ENCODE measurements around the gene EML6.
"Not testable (repeated sequence)": the region's sequence is repeated elsewhere in the genome, so short reads cannot be mapped to it uniquely, and the experiment has no call there.

The EML6 gene

DNA sequence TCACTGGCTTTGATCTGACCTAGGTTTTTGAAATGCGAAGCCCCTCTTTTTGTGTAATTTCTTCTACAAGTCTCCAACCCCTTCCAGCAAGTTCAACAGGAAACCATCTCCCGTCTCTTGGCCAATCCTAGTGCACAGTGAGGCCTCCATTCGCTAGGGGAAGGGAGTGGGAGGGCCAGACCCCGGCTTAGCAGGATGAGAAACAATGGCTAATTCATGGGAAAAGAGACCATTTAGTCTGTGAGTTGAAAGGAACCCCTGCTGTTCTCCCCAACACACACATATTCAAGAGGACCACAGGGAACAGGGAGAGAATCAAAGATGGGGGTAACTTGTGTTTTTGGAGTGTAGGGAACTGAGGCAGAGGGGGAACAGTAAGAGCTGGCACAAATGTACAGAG lies 243.8 kb downstream of the EML6 start:
- DNase-seq (ENCODE audit: low spot score), result no peak

DNA sequence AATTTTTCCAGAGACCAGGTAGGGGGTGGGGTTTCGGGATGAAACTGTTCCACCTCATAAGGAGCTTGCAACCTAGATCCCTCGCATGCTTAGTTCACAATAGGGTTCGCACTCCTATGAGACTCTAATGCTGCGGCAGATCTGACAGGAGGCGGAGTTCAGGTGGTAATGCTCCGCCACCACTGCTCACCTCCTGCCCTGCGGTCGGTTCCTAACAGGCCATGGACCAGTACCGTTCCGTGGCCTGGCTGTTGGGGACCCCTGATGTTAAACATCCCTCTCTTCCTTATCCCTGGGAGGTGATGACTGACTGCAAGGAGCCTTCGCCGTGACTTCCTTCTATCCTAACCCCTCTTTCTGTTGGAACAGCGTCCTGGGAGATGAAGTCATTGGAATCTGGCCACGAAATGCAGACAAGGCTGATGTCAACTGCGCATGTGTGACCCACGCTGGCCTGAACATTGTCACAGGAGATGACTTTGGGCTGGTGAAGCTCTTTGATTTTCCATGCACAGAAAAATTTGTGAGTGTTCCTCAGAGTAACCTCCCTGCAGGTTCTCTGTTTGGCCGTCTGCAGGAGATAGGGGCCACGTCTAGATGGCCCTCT lies 244.4 kb downstream of the EML6 start:
- DNase-seq (ENCODE audit: low spot score), result no peak

DNA sequence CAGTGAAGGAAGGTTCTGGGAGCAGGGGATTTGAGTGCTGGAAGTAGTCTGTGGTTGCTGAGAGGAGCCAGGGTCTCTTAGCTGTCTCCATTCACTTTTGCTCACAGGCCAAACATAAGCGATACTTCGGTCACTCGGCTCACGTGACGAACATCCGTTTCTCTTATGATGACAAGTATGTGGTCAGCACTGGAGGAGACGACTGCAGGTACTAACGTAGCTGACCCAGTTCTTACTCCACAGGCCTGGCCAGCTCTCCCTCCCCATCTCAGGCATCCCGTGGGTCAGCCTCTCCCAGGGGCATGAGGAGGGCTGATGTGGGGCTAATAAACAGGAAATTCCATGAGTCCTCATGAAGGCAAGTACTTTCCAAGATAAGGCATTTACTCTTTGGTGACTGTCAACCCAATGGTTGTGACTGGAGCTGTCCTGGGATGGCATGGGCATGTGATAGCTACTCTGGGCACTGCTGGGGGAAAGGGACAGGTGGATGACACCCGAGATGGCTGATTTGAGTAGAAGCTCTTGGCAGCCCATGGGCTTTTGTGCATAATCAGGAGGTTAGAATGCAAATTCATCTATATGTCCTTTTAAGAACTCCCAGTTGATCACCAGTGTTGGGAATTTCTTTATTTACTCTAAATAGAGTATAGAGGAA lies 245.2 kb downstream of the EML6 start:
- DNase-seq (ENCODE audit: low spot score), result no peak

DNA sequence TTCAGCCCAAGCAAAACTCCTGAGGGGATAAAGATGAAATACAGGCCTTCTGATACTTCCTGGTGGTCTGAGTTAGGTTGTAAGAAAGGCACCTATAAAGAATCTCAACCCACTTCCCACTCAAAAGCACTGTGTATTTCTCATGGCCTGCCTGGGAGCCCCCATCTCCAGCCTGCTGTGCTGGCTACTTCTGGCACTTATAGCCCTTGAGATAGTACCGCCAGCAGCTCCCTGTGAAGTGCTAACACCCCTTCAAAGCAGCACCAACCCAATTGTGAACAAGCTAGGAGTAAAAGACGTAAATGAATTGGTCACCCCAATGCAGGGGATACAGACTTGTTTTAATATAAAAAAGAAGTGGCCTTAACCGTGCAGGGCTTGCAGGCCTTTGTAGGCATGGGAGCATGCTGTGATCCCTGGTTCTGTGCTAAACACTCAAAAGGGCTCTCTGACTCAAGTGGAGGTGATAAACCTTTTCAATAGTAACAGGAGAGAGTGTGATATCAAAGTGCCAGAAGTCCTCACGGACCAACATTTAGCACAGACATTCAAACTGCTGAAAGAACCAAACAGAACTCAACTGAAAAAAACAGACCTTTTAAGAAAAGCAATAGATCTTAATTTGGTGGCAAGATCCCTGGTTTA lies 246.0 kb downstream of the EML6 start:
- DNase-seq (ENCODE audit: low spot score), result no peak

DNA sequence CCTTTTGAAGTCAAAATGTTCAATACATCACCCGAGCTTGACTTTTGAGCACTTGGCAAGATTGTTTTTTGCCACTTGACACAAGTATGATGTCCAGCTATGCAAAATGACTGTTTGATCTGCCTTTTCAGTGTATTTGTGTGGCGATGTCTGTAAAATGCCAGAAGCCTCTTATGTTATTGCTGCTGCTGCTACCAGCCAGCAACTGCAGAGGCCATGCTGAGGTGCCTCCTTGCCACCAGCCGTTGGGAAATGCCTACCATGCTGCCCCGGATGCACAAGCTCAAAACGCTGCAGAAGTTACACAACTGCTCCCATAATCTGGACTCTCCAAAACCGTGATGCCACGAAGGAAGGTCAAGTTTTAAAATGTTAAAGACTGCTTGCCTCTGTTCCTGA lies 246.5 kb downstream of the EML6 start:
- DNase-seq (ENCODE audit: low spot score), result no peak

DNA sequence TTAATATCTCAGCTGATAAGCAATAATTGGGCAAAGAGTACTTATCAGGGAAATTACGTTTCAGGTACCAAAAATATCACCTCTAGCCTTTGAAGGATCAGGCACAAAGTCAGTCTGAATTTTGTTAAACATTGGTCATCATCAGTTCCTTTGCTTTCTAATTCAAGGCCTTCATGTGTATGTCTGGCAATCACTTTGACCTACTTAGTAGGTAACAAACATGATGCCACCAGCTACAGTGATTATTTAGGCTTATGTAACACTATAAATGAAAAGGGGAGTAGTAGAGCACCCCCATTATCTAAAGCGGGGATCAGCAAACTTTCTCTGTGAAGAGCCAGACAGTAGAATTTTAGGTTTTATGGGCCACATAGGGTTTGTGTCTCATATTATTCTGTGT lies 251.7 kb downstream of the EML6 start:
- no peak for DNase-seq (ENCODE audit: low spot score)

DNA sequence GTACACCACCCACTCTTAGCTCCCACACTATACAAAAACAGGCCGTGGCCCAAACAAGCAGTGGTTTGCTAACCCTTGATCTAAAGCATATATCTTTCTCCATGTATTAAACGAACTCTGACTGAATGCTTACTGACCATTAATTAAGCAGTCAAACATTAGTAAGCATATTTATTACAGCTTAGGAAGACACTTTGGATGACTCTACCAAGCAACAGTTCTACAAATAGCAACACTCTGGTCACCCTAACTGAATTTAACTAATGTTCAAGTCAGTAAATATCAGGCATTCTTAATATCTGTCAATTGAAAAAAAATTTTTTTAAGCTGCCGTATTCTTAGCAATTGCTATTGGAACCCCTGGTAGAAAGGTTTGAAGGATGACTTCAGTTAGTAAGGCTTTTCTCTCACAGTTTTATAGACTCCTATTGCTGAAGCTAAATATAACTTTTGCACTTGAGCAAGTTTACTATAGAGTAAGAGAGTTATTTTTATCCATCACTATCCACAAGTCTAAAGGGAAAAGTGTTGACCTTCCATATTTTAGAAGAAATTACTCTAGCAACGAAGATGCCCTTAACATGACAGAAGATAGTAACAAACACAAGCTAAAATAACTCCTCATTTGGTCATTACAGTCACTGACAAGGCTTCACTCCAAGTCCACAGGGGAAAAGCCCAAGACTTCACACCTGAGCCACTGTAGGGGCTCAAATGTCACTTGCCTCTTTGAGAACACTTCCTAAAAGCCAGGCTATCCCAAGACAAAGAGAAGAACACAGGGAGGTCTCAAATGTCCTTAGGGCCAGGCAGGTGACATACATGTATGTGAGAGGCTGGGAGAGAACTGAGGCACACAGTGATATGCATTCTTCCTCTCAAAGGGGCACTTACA lies 252.4 kb downstream of the EML6 start:
- no peak for DNase-seq (ENCODE audit: low spot score)

DNA sequence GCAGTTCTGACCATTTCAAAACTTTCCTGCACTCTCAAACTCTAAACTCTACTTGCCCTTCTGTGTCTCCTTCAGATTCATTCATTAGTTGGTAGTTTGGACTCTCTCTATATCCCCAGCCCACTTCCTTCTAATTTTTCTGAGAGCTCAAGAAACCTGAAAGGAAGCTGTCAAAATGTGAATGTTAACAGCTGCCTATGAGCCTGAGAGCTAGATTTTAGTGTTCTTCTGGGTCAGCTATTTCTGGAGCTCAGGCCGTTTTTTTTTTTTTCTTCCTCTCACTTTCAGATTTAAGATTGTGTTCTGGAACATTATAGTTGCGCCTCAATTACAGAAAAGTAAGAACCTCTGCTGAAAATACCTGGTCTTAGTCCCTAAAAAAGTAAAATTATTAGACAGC lies 253.7 kb downstream of the EML6 start:
- DNase-seq (ENCODE audit: low spot score), result no peak

DNA sequence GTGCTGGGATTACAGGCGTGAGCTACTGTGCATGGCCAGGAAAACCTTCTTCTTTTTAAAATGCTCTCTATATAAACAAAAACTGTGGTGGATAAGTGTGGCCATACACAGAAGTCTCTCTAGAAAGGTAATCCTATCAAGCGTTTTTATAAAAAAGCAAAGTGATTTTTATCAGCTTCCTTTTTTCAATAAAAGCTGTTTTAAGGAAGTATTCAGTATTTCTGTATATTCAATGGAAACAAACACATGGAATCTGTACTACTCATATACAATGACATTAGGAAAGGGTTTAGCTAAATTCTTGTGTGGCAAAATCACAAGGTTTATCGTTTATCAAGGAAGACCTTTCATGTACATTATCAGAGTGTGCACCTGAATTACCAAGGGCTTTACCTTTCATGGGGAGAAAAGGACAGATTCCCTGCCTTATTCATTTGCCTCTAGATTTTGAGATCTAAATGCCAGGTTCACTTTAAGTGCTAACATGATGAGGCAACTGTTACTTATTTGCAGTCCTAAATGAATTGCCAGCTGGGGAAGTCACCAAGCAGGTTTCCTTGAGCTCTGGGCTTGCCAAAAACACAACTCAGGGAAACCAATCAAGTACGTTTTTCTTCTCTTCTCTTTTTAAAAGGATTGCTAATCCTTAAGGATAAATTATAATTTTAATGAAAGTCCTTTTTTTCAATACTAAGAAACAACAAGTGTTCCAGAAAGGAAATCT lies 256.0 kb downstream of the EML6 start:
- DNase-seq (ENCODE audit: low spot score), result no peak

DNA sequence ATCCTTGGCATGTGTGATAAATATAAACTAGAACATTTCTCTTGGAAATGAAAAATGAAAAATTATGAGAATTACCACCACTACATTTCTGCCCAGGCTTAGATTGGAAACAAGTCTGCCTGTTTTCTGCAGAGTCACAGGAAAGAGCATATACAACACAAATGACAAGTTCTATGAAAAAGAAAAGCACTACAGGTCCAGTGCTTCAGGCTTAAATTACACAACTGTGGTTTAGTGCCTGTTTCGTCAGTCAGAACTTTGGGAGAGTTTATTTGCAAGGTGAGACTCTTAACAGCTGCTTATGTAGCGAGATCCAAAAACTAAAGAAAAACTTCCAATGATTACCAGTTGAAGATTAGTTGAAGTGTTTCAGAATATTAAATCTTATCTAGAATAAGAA lies 257.9 kb downstream of the EML6 start:
- DNase-seq (ENCODE audit: low spot score), result no peak

DNA sequence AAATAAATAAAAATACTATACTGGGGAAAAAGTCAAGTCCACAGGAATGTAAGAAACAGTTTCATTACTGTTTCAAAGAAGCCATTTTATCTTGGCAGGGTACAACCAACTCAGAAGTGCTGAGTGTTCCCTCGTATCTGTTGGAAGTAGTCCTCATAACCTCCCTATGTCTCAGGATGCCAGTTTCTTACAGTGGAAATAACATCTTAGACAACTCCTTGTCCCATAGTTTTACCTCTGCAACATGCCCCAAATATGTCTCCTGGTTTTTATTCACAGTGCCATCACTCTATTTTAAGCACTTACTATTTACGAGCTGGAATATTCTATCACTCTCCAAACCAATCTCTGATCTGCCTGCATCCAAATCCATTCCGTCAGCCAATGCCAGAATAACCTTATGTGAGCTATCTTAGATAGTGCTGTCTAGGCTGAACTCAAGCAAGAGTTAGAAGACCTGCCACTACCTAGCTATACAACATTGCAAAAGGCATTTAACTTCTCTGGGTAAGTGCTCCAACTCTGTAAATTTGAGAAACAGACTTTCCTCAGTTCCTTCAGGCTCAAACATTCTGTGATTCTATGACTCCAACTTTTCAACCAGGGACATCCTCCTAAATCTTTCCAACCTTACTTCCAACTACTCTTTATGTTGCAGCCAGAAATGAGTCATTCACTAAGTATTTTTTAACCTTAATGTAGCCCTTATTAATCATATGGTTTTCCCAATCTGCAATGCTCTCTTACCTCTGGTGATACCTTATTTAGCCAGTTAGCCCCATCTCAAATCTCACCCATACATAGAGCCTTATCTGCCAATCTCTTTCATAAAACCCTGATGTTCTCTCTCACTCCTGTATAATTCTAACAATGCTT lies 260.1 kb downstream of the EML6 start:
- DNase-seq (ENCODE audit: low spot score), result no peak

DNA sequence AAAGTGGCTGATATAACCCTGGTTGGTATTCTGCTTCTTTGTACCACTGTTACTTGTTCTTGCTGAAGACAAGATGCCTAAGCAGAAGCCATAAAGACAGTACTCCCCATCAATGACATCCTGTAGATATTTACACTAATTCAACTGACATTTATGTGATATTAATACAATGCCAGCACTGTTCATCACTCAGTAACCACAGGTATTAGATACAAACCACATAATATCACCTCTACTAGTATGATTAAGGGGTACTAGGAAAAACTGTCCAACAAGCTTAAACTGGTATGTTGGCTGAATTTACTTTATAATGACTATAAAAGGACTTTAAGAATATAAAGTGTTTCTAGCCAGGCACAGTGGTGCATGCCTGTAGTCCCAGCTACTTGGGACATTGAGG lies 261.0 kb downstream of the EML6 start:
- peak; percentile 9 for DNase-seq (ENCODE audit: low spot score)

DNA sequence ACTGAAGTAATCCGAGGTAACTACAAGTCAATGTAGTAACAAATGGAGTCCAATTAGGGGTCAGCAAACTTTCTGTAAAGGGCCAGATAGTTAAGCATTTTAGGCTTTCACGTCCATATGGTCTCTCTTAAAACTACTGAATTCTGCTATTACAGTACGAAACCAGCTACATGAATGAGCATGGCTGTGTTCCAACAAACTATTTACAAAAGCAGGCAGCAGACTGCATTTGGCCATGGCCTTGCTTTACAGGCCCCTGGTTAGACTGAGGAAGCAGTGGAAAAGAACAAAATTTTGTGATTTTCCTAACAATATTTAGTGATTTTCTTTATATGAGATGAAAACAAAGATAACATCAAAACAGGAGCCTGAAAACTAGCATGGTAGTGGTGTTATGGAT lies 262.8 kb downstream of the EML6 start:
- DNase-seq (ENCODE audit: low spot score), result no peak

DNA sequence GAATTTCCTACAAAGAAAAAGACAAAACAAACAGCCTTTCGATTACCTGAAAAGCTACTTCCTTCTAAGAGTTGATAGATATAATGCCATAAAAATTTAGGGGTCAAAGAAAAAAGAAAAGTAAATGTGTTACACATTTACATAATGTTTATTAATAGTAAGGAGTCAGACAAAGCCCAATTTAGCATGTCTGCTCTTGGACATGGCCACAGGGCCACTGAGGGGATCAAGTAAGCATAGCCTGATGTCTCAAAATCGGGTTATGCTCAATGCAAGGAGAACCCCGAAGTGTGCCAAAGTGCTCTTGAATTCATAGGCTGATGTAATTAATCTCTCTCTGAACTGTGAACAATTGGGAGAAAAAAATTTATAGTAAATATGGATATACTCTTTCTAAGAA lies 265.1 kb downstream of the EML6 start:
- DNase-seq (ENCODE audit: low spot score), result no peak

DNA sequence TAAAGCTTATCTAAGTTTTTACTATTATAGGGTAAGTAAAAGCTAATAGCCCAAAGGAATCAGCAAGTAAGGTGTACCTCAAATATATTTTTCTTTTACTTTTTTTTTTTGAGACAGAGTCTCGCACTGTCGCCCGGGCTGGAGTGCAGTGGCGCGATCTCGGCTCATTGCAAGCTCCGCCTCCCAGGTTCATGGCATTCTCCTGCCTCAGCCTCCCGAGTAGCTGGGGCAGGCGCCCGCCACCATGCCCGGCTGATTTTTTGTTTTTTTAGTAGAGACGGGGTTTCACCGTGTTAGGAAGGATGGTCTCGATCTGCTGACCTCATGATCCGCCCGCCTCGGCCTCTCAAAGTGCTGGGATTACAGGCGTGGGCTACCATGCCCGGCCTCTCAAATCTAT lies 267.2 kb downstream of the EML6 start:
- DNase-seq (ENCODE audit: low spot score), result not testable (repeated sequence)

DNA sequence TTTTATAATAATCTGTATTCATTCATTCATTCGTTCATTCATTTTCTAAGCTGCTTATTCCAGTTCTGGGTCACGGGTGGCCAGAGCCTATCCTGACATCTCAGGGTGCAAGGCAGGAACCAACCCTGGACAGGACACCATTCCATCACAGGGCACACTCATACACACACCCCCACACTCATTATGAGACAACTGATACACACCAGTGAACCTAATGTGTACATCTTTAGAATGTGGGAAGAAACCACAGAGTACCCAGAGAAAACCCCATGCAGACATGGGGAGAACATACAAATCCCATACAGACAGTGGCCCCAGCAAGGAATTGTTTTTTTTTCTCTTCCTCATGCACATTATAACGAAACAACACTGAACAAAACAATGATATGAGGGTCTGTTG lies 272.1 kb downstream of the EML6 start:
- no peak for DNase-seq (ENCODE audit: low spot score)

DNA sequence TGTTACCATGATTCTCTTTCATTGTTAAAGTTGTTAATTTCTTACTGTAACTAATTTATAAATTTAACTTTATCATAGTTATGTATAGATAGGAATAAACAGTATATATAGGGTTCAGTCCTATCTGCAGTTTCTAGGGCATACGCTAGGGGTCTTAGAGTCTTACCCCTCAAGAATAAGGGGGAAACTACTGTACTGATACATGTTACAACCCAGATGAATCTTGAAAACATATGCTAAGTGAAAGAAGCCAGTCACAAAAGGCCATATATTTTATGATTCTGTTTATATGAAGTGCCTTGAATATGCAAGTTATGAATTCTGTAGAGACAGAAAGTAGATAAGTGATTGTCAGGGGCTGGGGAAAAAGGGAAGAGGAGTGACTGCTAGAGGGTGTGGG lies 274.4 kb downstream of the EML6 start:
- no peak for DNase-seq (ENCODE audit: low spot score)

DNA sequence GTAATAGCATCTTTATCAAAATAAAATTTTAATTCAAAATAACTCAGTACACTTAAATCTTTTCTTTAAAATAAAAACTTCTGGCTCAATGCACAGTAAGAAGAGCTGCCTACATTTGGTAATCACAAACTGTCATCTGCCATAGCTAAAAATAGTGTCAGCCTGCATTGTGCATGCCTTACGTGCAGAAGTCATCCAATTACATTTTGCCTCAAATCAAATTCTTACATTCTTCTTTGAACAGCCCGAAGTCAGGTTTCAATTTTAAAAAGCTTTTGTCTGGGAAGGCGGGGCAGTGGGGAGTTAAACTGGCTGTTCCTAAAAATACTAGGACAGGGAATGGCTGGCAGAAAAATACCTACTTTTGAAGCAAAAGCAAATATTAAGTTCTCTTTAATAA lies 275.7 kb downstream of the EML6 start:
- DNase-seq (ENCODE audit: low spot score), result no peak

DNA sequence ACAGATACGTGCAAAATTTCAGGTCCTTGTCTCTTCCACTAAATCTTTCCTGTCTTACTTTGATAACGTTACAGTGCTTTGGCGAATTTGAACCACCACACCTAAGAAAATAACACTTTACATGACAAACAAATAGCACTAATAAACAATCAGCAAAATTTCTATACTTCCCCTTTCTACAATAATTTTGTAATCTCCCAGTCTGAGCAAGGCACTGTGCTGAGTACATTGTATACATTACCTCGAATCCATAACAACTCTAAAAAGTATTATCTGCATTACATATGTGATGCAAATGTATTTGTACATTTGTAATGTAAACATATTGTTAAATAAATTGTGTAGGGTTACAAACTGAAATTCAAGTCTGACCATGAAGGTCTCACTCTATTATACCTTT lies 276.9 kb downstream of the EML6 start:
- DNase-seq (ENCODE audit: low spot score), result no peak

DNA sequence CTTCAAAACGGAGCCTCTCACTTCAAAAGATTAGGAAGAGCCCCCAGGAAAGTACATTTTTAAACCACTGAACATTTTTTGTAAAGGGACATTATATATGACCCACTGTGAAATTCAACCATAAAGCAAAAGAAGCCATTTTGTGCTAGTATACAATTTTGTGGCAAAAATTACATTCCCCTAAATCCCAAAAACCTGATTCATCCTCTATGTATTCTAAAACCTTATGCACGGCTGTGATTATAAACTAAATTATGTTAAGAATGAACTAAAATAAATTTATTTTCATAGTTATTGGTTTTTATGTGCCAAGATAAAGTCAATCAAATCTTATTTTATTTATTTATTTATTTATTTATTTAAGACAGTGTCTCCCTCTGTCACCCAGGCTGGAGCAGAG lies 278.3 kb downstream of the EML6 start:
- DNase-seq (ENCODE audit: low spot score), result no peak

Data from CD4-positive, alpha-beta T cell treated with Interleukin-15 for 4 hours (primary cell).